Measurements from ENCODE around the gene CRB1. TPM values are rescaled to one million over a fixed set of nuclear protein-coding genes. Genes with fewer than 3 reads are reported as not detected.

CRB1 gene
- total and polyA plus RNA-seq, 2 of the 8 experiments (the other 6 are each of a cell fraction or from before 2014, with no cell fraction given), result 0.03 TPM; not detected in 1

GRCh38 chr1:197336571-197336970 lies 68.5 kb downstream of the CRB1 start:
- WGBS, 2 experiments (ENCODE audit: extremely low coverage in 1 of 2, insufficient coverage in 1 of 2, insufficient read length in 1 of 2, insufficient replicate concordance in 2 of 2, low coverage in 1 of 2, low lambda C conversion rate in 2 of 2, missing lambda C conversion rate in 1 of 2), result 98% methylated on average over 2 of the region's 2 CpGs; no CpG with 5 or more reads in 1 of the 2 experiments
- Histone ChIP-seq H3K4ac (replicated peaks; ENCODE audit: insufficient read length, low read depth, low read length) (no peak overlapping the region), H2AK5ac (ENCODE audit: low read depth, low read length) (no peak overlapping the region), H3K27ac (ENCODE audit: low read depth, low read length) (no peak overlapping the region), H3K23me2 (ENCODE audit: low read depth, low read length) (no peaks in the 10 kb centered on the region), H3K9ac (replicated peaks in 1 of 4; ENCODE audit: extremely low read depth in 1 of 4, low read depth in 3 of 4, low read length in 3 of 4) (no peak overlapping the region), H3K4me3 (ENCODE audit: extremely low read depth in 1 of 4, insufficient read depth in 2 of 4, low read depth in 3 of 4, low read length in 4 of 4) (no peak overlapping the region), H3K14ac (ENCODE audit: insufficient read length) (no peak overlapping the region), H3K56ac (replicated peaks; ENCODE audit: insufficient read length, low read depth, low read length) (no peak overlapping the region), H3K79me1 (ENCODE audit: low read depth, low read length) (no peaks in the 10 kb centered on the region), H2BK120ac (replicated peaks; ENCODE audit: low read depth, low read length) (no peak overlapping the region), H2BK20ac (ENCODE audit: low read length) (no peak overlapping the region), H3K18ac (ENCODE audit: extremely low read depth, low read length) (no peak overlapping the region), H3K27me3 (replicated peaks in 1 of 4; ENCODE audit: control insufficient read depth in 3 of 4, extremely low read depth in 1 of 4, insufficient read depth in 3 of 4, low read length in 3 of 4) (no peaks in the 10 kb centered on the region), H4K91ac (replicated peaks; ENCODE audit: insufficient read length, low read length) (no peak overlapping the region), H4K8ac (ENCODE audit: extremely low read depth, insufficient read depth, low read length) (no peak overlapping the region), H2BK15ac (ENCODE audit: low read length) (no peak overlapping the region), H4K20me1 (replicated peaks in 1 of 2; ENCODE audit: control insufficient read depth in 1 of 2, insufficient read depth in 2 of 2, low read length in 2 of 2) (no peaks in the 10 kb centered on the region), H3K79me2 (ENCODE audit: control insufficient read depth in 1 of 2, insufficient read depth in 2 of 2, low read length in 2 of 2) (no peaks in the 10 kb centered on the region), H3K4me2 (ENCODE audit: insufficient read depth in 1 of 2, low read depth in 2 of 2, low read length in 2 of 2) (no peak overlapping the region), H2BK12ac (ENCODE audit: low read depth, low read length) (no peak overlapping the region), H4K5ac (ENCODE audit: insufficient read length, low read depth, low read length) (no peak overlapping the region), H3K4me1 (replicated peaks in 1 of 4; ENCODE audit: control insufficient read depth in 3 of 4, insufficient read depth in 4 of 4, low read length in 3 of 4) (no peaks in the 10 kb centered on the region), H3K23ac (ENCODE audit: insufficient read length) (no peak overlapping the region), H3K36me3 (ENCODE audit: control insufficient read depth in 2 of 4, insufficient read depth in 4 of 4, low read length in 3 of 4) (no peaks in the 10 kb centered on the region), H3K9me3 (ENCODE audit: insufficient read depth in 2 of 2, low read depth in 1 of 2, low read length in 1 of 2) (no peaks in the 10 kb centered on the region), H2BK5ac (ENCODE audit: low read depth, low read length) (no peak overlapping the region), H2AFZ (ENCODE audit: low read length) (no peak overlapping the region)
- POLR2A ChIA-PET (ENCODE audit: partially characterized antibody), result no interaction called here
- CTCF ChIA-PET (ENCODE audit: partially characterized antibody), result interaction anchor here (0.7 to 2.5 kb wide), 7 partner anchors 11 to 1790 kb away, joined by 3 to 9 read pairs (median 4); no protein-coding TSS in a partner anchor
- DNase-seq (ENCODE audit: low read depth in 1 of 2, low spot score in 2 of 2) (no peak), FAIRE-seq (no peak)
- TF ChIP-seq SP2 (IDR thresholded peaks at IDR 0.05; ENCODE audit: low read length) (no peak), SP1 (IDR thresholded peaks at IDR 0.05; ENCODE audit: low read depth, low read length) (no peak), POLR2AphosphoS5 (IDR thresholded peaks at IDR 0.05; ENCODE audit: low read depth, low read length) (no peak), TAF7 (optimal IDR thresholded peaks at IDR 0.05; ENCODE audit: borderline replicate concordance, low read depth, low read length) (no peak), RAD21 (IDR thresholded peaks at IDR 0.05 in 1 of 2, conservative IDR thresholded peaks at IDR 0.05 in 1 of 2; ENCODE audit: low read depth in 2 of 2, low read length in 2 of 2) (no peak), GTF2F1 (IDR thresholded peaks at IDR 0.05; ENCODE audit: borderline replicate concordance, low read depth, low read length) (no peak), POU5F1 (IDR thresholded peaks at IDR 0.05; ENCODE audit: low read depth, low read length) (no peak), EGR1 (IDR thresholded peaks at IDR 0.05; ENCODE audit: borderline replicate concordance, low read depth, low read length) (no peak), SRF (IDR thresholded peaks at IDR 0.05; ENCODE audit: low read depth, low read length) (no peak), HDAC2 (IDR thresholded peaks at IDR 0.05; ENCODE audit: borderline replicate concordance in 1 of 2, low read depth in 2 of 2, low read length in 2 of 2) (no peak), TAF1 (IDR thresholded peaks at IDR 0.05; ENCODE audit: low read depth, low read length) (no peak), CEBPB (IDR thresholded peaks at IDR 0.05; ENCODE audit: low read depth, low read length) (no peak), RBBP5 (IDR thresholded peaks at IDR 0.05; ENCODE audit: borderline replicate concordance, low read depth, low read length) (no peak), RFX5 (IDR thresholded peaks at IDR 0.05; ENCODE audit: borderline replicate concordance, low read depth, low read length) (no peak)
